Karpas-422 (cell line): ENCODE results near the gene HSD17B12. TPM values are rescaled to one million over a fixed set of nuclear protein-coding genes. Genes with fewer than 3 reads are reported as not detected.

Experiments used
- DNase-seq: peaks from one replicate; pipeline ENCODE4 v3.0.0-alpha.2; 2015
- H2AFZ ChIP-seq: fragments of 200-600 bp; sonication (generic); 2 replicates; pipeline ENCODE4 v1.6.1; 2014; ENCODE audit warnings: antibody characterized with exemption, low read length, mixed read lengths
- H3K27ac ChIP-seq: fragments of 200-600 bp; sonication (generic); 2 replicates; pipeline ENCODE4 v1.5.1; 2014; ENCODE audit warnings: mild to moderate bottlenecking, low read length, moderate library complexity
- H3K27me3 ChIP-seq: fragments of 200-600 bp; sonication (generic); 2 replicates; pipeline ENCODE4 v1.6.1; 2014; ENCODE audit warnings: low read length, mixed read lengths
- H3K36me3 ChIP-seq: fragments of 200-600 bp; sonication (generic); 2 replicates; pipeline ENCODE4 v1.6.1; 2014; ENCODE audit warnings: low read length, mixed read lengths; ENCODE audit not compliant: insufficient read depth
- H3K4me1 ChIP-seq: fragments of 200-600 bp; sonication (generic); 2 replicates; pipeline ENCODE4 v1.6.1; 2014; ENCODE audit warnings: mild to moderate bottlenecking, low read length, mixed read lengths
- H3K4me2 ChIP-seq: fragments of 200-600 bp; sonication (generic); 2 replicates; pipeline ENCODE4 v1.6.1; 2014; ENCODE audit warnings: low read length, low read depth, mild to moderate bottlenecking; ENCODE audit not compliant: poor library complexity, severe bottlenecking
- H3K4me3 ChIP-seq: fragments of 200-600 bp; sonication (generic); 2 replicates; pipeline ENCODE4 v1.5.1; 2014; ENCODE audit warnings: mild to moderate bottlenecking, antibody characterized with exemption, low read length, mixed read lengths
- H3K79me2 ChIP-seq: fragments of 200-600 bp; sonication (generic); 2 replicates; pipeline ENCODE4 v1.6.1; 2014; ENCODE audit warnings: mild to moderate bottlenecking, low read length, mixed read lengths
- H3K9ac ChIP-seq: fragments of 200-600 bp; sonication (generic); 2 replicates; pipeline ENCODE4 v1.6.0; 2014; ENCODE audit warnings: low read length
- H3K9me2 ChIP-seq: fragments of 200-600 bp; sonication (generic), shearing (Covaris generic); replicated peaks from 2 replicates; pipeline ENCODE4 v1.6.0; 2014; ENCODE audit warnings: mild to moderate bottlenecking, low read length, moderate library complexity; ENCODE audit not compliant: insufficient read depth
- H3K9me3 ChIP-seq: fragments of 300-700, 200-600 bp; sonication (generic); 2 replicates; pipeline ENCODE4 v1.6.1; 2014; ENCODE audit warnings: low read length, mixed read lengths
- H4K20me1 ChIP-seq: fragments of 200-600 bp; sonication (generic); 2 replicates; pipeline ENCODE4 v1.6.1; 2014; ENCODE audit warnings: mild to moderate bottlenecking, antibody characterized with exemption, low read length, low read depth; ENCODE audit not compliant: insufficient read depth
- total RNA-seq: library from RNA; depleted of rRNA; stranded (reverse); fragments of >200 nt; shearing (Covaris generic); gene quantifications from 2 replicates; pipeline ENCODE4 v1.2.3, GENCODE V29; 2014; ENCODE audit warnings: low replicate concordance

Gene HSD17B12
- total RNA-seq, 1 experiment from 2014 or later: 355 TPM

DNA sequence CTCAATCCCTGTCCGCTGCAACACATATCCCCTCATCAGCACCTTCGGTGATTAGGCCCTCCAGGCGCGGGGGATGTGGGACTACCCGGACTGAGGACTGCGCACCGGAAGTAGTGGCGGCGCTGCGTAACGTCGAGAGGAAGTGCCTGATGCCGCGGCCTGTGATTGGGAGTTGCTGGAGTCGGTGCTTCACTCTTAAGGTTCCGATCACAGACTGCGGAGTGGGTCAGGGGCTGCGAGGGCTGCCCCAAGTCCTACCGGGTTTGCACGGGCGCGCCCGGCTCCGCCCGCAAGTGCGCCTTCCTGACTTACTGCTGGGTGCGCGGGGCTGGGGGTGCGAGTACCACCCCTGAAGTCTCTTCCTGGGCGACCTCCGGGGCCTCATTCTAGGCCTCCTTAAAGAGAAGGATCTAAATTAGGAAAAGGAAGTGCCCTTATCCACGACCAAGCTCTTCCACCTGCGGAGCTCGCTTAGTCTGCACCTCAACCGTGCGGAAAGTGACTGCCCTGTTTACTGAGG, 200.2 kb downstream of the HSD17B12 start, which contains the start of gene ALKBH3:
TSS of gene ALKBH3 (plus strand) at position 192 of the 520 bp plus-strand sequence. CDS start 1,822 bp downstream, outside the sequence.
- Histone ChIP-seq H3K4me3 (no peak within 1 kb of the TSS), H2AFZ (no peak within 1 kb of the TSS), H3K27me3 (no peaks in the 10 kb centered on the region), H3K9me2 (no peaks in the 10 kb centered on the region), H4K20me1 (no peaks in the 10 kb centered on the region), H3K27ac (no peak within 1 kb of the TSS), H3K9ac (no peak within 1 kb of the TSS), H3K9me3 (no peaks in the 10 kb centered on the region), H3K4me1 (no peaks in the 10 kb centered on the region), H3K79me2 (no peaks in the 10 kb centered on the region), H3K4me2 (no peak within 1 kb of the TSS), H3K36me3 (no peaks in the 10 kb centered on the region)
- no peak for DNase-seq

DNA sequence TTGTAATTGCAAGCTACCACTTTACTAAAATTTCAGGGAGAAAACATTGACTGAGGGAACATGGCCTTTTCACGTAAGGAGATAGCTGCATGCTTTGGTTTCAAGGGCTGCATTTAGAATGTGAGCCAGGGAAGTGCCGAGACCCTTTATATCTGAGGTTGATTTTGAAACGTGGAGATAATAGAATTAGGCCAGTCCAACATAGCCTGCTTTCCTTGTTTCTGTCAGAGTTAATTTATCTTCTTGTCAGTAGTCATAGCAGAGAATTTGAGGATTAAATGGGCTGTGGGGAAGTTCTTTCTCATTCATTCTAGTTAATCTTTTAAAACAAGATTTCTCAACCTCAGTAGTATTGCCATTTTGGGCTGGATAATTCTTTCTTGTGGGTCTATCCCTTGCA, 212.3 kb downstream of the HSD17B12 start:
- H3K4me3 ChIP-seq: no peak overlapping the region
- no peak overlapping the region for H3K27ac ChIP-seq
- DNase-seq: no peak
- no peaks in the 10 kb centered on the region for H3K9me2 ChIP-seq
- H2AFZ ChIP-seq: no peak overlapping the region
- H3K9ac ChIP-seq: no peak overlapping the region
- H3K79me2 ChIP-seq: no peaks in the 10 kb centered on the region
- no peaks in the 10 kb centered on the region for H3K4me1 ChIP-seq
- H3K27me3 ChIP-seq: no peaks in the 10 kb centered on the region
- no peaks in the 10 kb centered on the region for H3K9me3 ChIP-seq
- no peaks in the 10 kb centered on the region for H4K20me1 ChIP-seq
- no peak overlapping the region for H3K4me2 ChIP-seq
- no peaks in the 10 kb centered on the region for H3K36me3 ChIP-seq

DNA sequence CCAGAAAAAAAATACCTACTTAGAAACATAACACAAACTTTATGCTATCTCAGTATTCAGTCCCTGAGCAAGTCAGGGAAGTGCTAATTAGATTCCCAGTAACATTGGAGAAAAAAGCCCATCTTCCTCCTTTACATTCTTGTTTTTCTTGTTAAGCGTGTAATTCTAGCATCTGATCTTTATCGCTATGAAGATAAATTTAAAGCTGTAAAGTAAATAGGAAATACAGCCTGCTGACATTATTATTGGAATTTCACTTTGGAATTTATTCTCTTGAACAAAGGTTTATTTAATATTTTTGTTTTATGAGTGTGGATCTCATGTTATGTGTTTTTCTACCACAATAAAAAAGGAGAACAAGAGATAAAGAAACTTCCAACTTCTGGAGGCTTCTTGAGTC, 214.0 kb downstream of the HSD17B12 start:
- Histone ChIP-seq H2AFZ (no peak overlapping the region), H3K27ac (no peak overlapping the region), H3K36me3 (no peaks in the 10 kb centered on the region), H3K9me3 (no peaks in the 10 kb centered on the region), H3K4me3 (no peak overlapping the region), H3K27me3 (no peaks in the 10 kb centered on the region), H3K9me2 (no peaks in the 10 kb centered on the region), H3K4me1 (no peaks in the 10 kb centered on the region), H3K4me2 (no peak overlapping the region), H4K20me1 (no peaks in the 10 kb centered on the region), H3K9ac (no peak overlapping the region), H3K79me2 (no peaks in the 10 kb centered on the region)
- no peak for DNase-seq

DNA sequence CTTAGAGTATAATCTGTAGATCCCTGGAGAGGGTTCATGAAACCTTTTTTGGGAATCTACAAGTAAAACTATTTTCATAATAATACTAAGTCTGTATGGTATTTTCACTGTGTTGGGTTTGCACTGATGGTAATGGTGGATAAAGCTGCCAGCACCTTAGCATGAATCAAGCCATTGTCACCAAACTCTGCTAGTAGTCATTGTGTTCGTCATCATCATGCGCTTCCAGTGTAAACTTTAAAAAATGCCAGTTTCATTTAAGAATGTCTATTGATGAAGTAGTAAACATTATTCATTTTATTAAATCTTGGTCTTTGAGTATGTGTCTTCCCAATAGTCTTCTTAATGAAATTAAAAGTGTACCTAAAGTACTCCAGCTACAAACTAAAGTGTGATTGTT, 215.1 kb downstream of the HSD17B12 start:
- H3K36me3 ChIP-seq: no peaks in the 10 kb centered on the region
- no peak overlapping the region for H3K4me3 ChIP-seq
- DNase-seq: no peak
- H3K9ac ChIP-seq: no peak overlapping the region
- no peak overlapping the region for H3K4me2 ChIP-seq
- no peaks in the 10 kb centered on the region for H3K79me2 ChIP-seq
- no peaks in the 10 kb centered on the region for H3K9me3 ChIP-seq
- H4K20me1 ChIP-seq: no peaks in the 10 kb centered on the region
- H3K27me3 ChIP-seq: no peaks in the 10 kb centered on the region
- H2AFZ ChIP-seq: no peak overlapping the region
- no peaks in the 10 kb centered on the region for H3K9me2 ChIP-seq
- no peak overlapping the region for H3K27ac ChIP-seq
- H3K4me1 ChIP-seq: no peaks in the 10 kb centered on the region

DNA sequence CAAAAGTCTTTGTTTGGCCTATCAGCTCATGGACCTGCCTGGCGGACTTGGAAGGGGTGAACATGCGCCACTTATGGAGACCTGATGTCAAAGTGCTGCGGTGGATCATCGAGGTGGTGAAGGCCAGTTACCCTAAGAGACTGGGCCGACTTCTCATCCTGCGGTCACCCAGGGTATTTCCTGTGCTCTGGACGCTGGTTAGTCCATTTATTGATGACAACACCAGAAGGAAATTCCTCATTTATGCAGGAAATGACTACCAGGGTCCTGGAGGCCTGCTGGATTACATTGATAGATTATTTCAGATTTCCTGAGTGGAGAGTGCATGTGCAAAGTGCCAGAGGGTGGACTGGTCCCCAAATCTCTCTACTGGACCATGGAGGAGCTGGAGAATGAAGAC, 218.0 kb downstream of the HSD17B12 start:
- Histone ChIP-seq H3K9ac (no peak overlapping the region), H3K9me3 (no peaks in the 10 kb centered on the region), H4K20me1 (no peaks in the 10 kb centered on the region), H3K27me3 (no peaks in the 10 kb centered on the region), H3K79me2 (no peaks in the 10 kb centered on the region), H3K4me2 (no peak overlapping the region), H2AFZ (no peak overlapping the region), H3K4me3 (no peak overlapping the region), H3K4me1 (no peaks in the 10 kb centered on the region), H3K36me3 (no peaks in the 10 kb centered on the region), H3K9me2 (no peaks in the 10 kb centered on the region), H3K27ac (no peak overlapping the region)
- DNase-seq: no peak

DNA sequence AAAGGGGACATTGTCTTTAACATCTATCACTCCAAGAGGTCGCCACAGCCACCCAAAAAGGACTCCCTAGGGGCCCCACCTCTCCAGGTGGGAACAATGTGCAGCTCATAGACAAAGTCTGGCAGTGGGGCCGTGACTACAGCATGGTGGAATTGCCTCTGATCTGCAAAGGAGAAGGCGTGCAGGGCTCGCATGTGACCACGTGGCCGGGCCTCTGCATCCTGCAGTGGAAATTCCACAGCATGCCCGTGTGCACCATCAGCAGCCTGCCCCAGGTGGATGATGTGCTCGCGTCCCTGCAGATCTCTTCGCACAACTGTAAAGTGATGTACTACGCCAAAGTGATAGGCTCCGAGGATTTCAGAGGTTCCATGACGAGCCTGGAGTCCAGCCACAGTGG, 218.6 kb downstream of the HSD17B12 start:
- H3K27me3 ChIP-seq: no peaks in the 10 kb centered on the region

DNA sequence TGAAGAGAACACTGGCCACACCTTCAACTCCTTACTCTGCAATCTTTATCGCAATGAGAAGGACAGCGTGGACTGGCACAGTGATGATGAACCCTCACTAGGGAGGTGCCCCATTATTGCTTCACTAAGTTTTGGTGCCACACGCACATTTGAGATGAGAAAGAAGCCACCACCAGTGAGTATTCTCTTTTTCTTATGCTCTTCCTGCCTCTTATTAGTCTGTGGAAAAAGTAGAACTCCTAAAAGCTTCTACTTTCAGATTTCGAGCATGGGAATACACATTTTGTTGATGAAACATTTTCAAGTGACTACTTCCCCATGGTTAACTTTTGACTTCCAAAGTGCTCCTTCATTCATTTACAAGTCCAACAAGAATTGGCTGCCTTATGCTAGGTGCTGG, 221.0 kb downstream of the HSD17B12 start:
- DNase-seq: no peak
- no peaks in the 10 kb centered on the region for H3K27me3 ChIP-seq
- H3K4me2 ChIP-seq: no peak overlapping the region
- H3K79me2 ChIP-seq: no peaks in the 10 kb centered on the region
- no peak overlapping the region for H2AFZ ChIP-seq
- no peak overlapping the region for H3K27ac ChIP-seq
- H3K4me1 ChIP-seq: no peaks in the 10 kb centered on the region
- H3K36me3 ChIP-seq: no peaks in the 10 kb centered on the region
- H3K9me3 ChIP-seq: no peaks in the 10 kb centered on the region
- H3K9ac ChIP-seq: no peak overlapping the region
- no peaks in the 10 kb centered on the region for H3K9me2 ChIP-seq
- no peaks in the 10 kb centered on the region for H4K20me1 ChIP-seq
- no peak overlapping the region for H3K4me3 ChIP-seq

More for the DNA sequence above, 218.6 kb downstream of the HSD17B12 start:
- Histone ChIP-seq H3K4me3 (no peak overlapping the region), H3K4me2 (no peak overlapping the region), H3K4me1 (no peaks in the 10 kb centered on the region), H3K36me3 (no peaks in the 10 kb centered on the region), H3K27ac (no peak overlapping the region), H3K9me2 (no peaks in the 10 kb centered on the region), H4K20me1 (no peaks in the 10 kb centered on the region), H2AFZ (no peak overlapping the region), H3K9me3 (no peaks in the 10 kb centered on the region), H3K79me2 (no peaks in the 10 kb centered on the region), H3K9ac (no peak overlapping the region)
- no peak for DNase-seq

DNA sequence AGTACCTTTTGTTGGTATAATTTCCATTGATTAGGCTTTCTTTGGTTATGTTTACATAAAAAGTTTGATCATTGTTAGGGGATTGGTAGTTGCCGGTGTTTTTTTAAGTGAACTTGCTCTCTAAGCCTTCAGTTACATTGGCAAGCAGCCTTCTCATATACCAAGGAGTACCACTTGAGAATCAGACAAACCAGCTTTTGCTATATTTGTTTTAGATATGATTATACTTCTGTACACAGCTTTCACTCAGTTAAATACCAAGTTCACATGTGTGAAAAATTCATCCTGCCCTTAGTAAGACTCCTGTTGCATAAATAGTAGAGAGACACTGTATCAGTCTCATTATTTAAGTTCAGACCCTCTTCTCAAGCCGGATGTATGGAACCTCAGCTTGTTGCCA, 222.5 kb downstream of the HSD17B12 start:
- Histone ChIP-seq H3K9me2 (no peaks in the 10 kb centered on the region), H3K27ac (no peak overlapping the region), H3K79me2 (no peaks in the 10 kb centered on the region), H4K20me1 (no peaks in the 10 kb centered on the region), H2AFZ (no peak overlapping the region), H3K9ac (no peak overlapping the region), H3K4me3 (no peak overlapping the region), H3K4me2 (no peak overlapping the region), H3K9me3 (no peaks in the 10 kb centered on the region), H3K27me3 (no peaks in the 10 kb centered on the region), H3K36me3 (no peaks in the 10 kb centered on the region), H3K4me1 (peaks cover 15% of the 10 kb centered on the region)
- DNase-seq: no peak

DNA sequence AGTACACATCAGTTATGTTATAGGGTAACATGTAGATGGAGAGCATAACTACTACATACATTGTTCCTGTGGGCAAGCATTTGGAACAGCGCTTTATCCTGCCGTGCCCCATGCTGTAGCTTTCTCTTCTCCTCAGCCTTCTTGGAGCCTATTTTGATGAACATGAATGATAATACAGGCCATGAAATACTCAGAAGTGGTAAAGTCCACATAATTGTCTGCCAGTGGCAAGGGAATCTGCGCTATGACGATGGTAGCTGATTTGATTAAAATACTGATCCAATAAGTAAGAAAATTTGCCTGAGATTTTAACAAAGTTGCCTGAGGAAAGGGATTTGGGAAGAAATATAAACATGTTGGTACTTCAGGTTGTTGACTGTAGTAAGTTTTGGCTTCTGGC, 223.4 kb downstream of the HSD17B12 start:
- DNase-seq: no peak
- H3K9ac ChIP-seq: no peak overlapping the region
- no peak overlapping the region for H3K4me3 ChIP-seq
- no peaks in the 10 kb centered on the region for H3K9me2 ChIP-seq
- H2AFZ ChIP-seq: no peak overlapping the region
- no peak overlapping the region for H3K4me2 ChIP-seq
- no peaks in the 10 kb centered on the region for H3K9me3 ChIP-seq
- no peaks in the 10 kb centered on the region for H3K27me3 ChIP-seq
- H4K20me1 ChIP-seq: no peaks in the 10 kb centered on the region
- H3K4me1 ChIP-seq: peaks cover 22% of the 10 kb centered on the region
- no peaks in the 10 kb centered on the region for H3K79me2 ChIP-seq
- H3K27ac ChIP-seq: no peak overlapping the region
- no peaks in the 10 kb centered on the region for H3K36me3 ChIP-seq
